Amygdala (tissue), 56 donors: Measurements from ENCODE around the gene KSR1.
"Not testable (repeated sequence)": the region's sequence is repeated elsewhere in the genome, so short reads cannot be mapped to it uniquely, and the experiment has no call there.

ENCODE experiments used
- DNase-seq, 56 donors: peaks; one replicate each; lab custom pipeline; 2025; lab: John Stamatoyannopoulos, UW

KSR1 gene

DNA sequence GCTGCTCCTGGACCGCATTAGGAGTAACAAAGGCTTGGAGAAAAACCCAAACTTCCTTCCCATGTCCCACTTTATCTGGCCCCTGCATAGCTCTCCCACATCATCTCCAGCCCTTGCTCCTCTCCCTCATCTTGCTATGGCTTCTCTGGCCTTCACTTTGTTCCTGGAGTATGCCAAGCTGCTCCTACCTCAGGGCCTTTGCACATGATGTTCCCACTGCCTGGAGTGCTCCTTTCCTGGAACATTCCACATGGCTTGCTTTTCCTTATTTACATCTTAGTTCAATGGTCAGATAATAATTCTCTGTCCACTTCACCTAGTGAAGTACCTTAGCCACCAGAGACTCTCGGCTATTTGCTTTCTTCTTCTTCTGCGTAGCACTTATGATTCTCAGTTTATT, 4.3 kb upstream of the KSR1 start:
- DNase-seq: no peak

DNA sequence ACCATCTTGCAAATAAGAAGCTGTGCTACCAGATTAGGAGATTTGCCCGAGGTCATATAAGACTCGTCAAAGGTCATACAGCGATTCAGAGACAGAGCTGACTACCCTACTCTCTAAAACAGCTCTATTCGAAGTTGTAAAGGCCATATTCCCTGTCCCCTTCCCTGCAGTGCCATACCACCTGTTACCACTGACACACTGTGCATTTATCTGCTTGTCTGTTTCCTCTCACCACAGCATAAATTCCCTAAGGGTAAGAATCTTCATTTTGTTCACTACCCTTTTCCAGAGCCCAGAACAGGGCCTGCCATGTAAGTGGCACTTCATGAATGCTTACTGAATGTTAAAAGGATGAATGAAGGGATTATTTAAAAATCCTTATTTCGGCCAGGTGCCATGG, 3.4 kb upstream of the KSR1 start:
- DNase-seq: no peak

DNA sequence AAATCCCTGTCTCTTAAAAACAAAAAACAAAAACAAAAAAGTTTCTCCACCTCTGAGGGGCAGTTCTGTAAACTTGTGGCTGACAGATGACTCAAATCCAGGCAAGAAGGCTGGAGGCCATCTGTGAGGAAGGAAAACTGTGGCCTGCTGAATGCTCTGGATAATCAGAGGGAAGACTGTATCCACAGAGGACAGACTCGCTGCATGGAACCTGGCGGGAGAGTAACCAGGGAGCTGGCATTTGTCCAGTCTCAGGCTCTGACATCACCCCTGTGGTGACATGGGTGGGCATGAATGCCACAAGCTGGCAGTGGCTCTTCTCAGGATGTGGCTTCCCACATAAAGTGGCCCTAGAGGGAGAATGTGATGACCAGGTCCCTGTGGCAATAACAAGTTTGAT, 2.8 kb upstream of the KSR1 start:
- peak in 1 of 56 donors; percentile 16 for DNase-seq

DNA sequence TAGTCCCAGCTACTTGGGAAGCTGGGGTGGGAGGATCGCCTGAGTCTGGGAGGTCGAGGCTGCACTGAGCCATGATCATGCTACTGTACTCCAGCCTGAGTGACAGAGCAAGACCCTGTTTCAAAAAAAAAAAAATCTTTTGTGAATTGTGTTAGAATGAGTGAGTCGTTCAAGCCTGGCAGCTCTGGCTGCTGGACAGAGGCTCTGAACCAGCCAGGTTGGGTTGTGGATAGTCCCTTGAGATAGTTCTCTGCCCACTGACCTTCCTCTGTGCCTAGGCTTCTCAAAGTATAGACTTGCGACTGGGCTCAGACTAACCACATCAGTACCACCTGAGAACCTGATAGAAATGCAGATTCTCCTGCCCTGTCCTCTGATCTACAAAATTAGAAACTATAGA, 2.2 kb upstream of the KSR1 start:
- no peak for DNase-seq

DNA sequence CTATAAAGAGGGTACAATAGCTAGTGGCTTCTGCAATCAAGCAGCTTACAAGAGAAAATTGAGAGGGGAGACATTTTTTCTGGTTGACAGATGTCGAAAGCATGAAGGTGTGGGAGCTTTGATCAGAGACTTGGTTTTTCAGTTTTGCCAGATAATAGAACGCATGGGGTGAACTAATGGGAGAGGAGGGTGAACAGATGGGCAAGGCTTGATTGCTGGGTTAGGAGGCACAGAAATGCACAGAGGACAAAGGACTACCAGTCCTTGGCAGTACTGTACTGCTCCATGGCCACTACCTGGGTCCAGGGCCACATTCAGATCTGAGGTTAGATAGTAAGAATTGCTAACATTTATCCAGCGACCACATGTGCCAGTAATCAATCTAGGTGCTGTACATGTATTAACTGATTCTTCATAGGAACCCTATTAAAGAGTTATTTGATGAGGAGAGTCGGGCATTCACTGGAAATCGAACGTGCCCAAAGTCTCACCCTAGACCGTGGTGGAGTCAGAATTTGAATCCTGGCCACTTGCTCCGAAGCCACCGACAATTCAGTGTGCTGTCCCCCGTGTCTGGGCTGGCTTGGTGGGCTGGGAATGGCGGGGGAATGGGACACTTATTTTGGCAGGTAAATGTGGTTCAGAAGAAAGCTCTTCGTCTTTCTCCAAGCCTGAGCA, 873 bp upstream of the KSR1 start:
- DNase-seq: no peak

DNA sequence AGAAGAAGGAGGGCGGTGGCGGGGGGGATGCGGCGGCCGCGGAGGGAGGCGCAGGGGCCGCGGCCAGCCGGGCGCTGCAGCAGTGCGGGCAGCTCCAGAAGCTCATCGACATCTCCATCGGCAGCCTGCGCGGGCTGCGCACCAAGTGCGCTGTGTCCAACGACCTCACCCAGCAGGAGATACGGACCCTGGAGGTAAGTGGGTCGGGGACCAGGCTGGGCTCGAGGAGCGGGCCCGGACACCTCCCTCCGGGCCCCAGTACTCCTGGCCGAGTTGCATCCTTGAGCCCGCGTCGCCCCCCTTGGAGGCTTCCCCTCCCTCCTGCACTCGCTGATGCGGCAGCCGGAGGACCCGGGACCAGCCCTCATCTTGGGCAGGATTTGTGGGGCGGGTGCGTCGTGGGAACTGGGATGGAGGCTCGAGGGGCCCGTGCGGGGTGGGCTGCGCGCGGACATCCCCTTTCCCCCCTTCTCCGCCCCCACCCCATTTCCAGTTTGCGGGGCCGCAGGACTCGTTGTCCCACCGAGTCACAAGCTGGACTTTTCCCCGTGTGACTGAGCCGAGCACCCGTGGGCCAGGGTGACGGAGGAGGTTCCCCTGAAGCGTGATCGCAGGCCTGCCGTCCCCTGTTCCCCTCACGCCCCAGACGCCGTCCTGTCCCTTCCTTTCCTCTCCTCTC, 572 bp downstream of the KSR1 start:
- peak in 11 of 56 donors; percentile 21 to 55 (median 36) for DNase-seq

DNA sequence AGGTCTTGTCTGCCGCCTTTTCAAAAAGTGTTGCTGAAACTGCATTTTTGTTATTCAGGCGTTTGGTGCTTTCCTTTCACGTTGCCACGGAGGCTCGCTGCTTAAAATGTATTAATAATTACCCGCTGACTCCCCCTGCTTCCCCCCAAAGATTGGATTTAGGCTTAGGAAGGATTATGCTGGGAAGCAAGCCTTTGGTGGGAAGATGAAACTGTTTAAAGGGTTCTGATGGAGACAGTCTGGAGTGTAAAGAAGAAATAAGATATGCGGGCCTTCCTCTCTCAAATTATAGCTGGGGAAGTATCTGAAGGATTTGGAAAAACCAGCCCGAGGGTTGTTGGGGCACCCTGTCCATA, 1.1 kb downstream of the KSR1 start:
- no peak for DNase-seq

DNA sequence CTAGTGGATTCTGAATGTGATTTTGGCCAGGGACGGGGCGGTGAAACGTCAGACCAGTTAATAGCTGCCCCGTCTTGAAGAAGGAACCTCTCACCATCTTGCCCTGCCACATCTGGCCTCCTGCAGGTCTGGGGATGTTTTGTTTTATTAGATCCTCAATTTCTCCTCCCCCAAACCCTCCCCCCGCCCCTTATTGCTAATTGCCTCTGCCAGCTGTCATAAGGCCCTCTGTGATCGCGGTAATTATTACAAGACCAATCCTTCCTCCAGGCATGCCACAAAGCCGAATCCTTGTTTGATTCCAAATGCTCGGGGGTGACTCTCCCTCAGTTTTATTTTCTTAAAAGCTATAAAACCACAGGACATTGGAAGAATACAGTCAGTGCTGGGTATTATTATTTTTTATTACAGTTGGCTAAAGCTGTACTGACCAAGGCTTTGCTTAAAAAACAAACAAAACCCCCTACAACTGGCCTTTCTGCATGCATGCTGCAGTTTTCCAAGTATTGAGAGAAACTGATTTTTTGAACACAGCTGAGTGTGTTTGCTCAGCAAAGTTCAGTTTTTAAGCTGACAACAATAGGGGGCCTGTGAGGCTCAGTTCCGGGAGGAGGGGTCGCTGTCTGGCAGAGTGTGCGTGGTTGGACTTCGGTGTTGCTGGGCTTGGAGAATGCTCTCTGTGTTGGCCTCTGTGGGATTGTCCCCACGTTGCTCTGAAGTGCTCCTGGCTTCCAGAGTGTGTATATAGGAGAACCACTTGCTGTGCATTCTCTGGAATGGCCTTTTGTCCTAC, 1.7 kb downstream of the KSR1 start:
- DNase-seq: peak in 17 of 56 donors; percentile 13 to 50 (median 23)

DNA sequence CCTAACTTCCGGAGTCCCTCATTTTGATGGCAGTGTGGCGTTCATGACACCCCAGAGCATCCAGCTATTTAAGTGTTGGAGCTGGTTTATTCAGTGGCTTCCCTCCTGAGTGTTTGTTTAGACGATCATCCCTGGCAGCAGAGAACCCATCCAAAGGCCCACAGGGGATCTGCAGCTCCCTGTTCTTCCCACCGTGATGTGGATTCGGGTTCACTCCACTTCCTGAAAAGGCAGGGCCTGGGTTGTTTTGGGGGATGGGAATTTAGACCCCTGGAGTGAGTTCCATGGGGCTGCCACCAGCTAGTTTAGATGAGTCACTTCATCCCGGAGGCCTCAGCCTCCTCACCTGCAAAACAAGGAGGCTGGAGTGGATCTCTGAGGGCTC, 2.3 kb downstream of the KSR1 start:
- no peak for DNase-seq

DNA sequence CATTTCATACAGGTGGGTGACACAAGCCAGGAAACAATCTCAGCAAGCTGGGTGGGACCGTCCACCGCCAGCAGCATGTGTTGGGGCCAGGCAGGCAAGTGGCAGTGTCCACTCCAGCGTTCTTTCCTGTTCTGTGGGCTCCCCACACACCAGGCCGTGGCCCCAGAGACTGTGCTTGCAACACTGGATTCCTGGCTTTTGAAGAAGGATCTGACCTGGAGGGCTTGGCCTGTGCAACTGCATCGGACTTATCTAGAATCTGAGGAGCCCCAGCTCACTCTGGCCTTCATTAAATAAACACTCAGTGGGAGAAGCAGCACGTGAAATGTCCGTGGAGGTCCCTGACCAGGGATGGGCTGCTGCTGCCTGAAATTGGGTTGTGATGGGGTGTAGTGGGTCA, 3.2 kb downstream of the KSR1 start:
- no peak for DNase-seq

DNA sequence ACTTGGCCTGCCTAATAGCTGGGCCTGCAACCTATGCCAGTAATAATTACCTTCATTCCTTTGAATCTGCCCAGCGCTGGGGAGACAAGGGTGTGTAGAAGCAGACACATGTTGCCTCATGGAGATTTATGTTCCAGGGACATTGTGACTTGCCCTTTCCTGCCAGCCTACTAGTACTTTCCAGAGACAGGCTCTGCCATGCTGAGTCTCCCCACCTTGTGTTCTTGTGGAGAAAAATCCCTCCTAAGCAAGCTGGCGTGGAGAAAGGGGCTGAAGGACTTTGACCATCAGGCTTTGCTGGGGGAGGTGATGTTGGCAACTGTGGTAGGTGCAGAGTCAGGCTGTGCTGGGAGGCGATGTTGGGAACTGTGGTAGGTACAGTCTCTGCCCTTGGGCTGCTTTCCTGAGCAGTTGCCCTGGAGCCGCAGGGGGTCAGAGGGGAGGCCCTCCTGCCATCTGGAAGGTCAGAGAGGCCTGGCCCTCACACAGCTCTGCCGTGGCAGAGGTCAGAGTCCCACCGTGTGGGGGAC, 4.0 kb downstream of the KSR1 start:
- no peak for DNase-seq

DNA sequence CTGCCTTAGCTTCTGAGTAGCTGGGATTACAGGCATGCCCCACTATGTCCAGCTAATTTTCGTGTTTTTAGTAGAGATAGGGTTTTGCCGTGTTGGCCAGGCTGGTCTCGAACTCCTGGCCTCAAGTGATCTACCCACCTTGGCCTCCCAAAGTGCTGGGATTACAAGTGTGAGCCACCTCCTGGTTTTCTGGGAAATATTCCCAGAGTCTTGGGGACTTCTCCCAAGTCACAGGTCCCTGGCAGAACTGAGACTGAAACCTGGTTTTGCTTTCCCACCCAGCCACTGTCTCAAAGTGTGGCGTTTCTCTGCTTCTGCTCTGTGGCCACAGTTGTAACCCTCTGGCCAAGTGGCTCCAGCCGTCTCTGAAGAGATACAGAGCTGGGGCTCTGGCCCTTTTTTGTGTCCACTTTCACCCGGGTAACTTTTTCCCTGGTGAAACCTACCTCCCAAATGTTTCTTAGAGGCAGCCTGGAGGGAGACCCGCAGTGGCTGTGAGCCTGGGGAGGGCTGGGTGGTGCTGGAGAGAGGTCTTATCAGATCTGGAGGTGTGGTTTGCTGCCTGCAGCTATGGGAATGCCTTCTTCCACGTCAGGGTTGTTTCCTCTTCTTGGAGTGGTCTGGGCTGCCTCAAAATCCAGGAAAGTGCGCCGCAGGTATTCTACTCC, 5.1 kb downstream of the KSR1 start:
- no peak for DNase-seq

DNA sequence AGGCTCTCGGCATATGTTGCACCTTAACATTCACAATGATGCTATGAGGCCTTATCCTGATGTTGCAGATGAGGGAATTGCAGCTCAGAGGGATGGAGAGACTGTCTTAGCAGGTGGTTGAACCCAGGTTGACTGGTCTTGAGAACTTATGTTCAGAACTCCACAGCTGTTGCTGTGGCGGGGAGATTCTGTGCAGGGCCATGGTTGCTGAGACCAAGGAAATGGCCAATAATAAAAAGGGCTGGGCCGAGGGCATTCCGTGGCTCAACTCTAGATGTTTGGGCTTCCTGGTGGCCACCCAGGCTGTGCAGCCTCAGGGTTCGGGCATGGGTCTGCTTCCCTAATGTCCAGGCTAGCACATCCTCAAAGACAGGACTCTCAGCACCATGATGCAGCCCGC, 5.9 kb downstream of the KSR1 start:
- DNase-seq: no peak

DNA sequence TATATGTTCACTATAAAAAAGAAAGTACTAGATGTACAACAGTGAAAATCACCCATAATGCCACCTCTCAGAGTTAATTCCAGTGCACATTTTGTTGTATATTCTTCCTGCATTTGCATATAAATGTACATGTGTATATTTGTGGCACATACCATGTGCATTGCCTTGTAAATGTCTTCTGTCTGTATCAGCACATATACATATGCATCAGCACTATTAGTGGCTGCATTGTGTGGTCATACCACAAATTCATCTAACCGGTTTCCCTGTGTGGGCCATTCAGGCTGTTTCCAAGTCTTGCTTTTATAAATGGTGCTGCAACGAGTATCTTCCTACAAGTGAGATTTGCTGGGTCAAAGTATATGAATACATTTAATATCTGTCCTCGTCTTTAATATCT, 6.5 kb downstream of the KSR1 start:
- no peak for DNase-seq

DNA sequence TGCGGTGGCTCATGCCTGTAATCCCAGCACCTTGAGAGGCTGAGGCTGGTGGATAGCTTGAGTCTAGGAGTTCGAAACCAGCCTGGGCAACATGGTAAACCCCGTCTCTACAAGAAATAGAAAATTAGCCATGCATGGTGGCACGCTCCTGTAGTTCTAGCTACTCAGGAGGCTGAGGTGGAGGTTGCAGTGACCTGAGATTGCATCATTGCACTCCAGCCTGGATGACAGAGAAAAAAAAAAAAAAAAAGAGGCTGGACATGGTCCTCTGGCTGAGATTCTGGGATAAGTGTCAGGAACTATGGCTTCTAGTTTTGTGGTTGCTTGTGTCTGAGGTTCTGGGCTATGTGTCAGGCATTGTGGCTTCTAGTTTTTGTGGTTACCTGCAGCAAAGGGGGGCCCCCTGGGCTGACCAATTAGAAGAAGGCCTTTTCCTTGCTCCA, 7.0 kb downstream of the KSR1 start:
- DNase-seq: no peak

DNA sequence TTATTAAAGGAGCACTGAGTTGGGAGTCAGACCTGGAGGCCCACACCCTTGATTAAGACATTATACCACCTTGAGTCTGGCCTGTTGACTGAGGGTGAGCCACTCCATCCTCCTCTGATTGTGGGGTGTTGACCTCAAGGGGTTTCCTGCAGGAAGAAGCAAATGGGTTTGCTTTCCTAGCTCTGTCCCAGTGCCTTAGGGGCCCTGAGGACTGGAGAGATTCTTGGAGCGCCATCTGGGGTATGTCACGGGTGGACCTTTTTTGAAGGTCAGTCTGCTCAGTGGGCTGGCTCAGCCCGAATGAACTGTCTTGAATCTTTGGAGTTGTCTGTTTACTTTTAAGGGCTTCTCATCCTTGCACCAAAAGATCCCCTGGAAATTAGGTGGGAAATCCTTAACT, 7.8 kb downstream of the KSR1 start:
- DNase-seq: not testable (repeated sequence)

DNA sequence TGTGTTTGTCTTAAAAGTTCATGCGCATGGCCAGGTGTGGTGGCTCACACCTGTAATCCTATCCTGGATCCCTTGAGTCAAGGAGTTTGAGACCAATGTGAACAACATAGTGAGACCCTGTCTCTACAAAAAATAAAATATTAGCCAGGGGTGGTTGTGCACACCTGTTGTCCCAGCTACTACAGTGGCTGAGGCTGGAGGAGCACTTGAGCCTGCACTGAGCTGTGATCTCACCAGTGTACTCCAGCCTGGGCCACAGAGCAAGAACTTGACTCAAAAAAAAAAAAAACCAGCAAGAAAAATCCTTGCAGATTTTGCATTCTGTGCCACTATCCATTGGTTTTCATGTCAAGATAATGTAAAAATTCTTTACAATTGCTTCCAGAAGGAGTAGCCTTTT, 8.2 kb downstream of the KSR1 start:
- DNase-seq: no peak

DNA sequence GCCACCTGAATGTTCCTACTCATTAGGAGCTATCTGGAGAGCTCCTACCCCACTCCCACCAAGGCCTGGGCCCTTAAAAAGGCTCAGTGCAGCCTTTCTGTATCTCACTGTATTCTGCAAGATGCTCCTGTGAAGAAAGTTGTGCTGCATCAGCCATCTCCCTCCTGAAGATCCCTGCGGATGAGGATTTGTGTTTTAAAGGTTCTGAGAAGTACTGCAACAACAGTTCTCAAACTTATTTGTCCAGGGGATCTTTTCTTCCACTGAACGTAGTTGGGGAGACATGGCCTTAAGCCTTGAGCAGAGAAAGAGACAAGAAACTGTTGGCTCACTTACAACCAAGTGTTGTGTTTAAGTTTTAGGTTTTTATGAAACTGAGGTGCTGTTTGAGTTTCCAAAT, 9.6 kb downstream of the KSR1 start:
- not testable (repeated sequence) for DNase-seq

DNA sequence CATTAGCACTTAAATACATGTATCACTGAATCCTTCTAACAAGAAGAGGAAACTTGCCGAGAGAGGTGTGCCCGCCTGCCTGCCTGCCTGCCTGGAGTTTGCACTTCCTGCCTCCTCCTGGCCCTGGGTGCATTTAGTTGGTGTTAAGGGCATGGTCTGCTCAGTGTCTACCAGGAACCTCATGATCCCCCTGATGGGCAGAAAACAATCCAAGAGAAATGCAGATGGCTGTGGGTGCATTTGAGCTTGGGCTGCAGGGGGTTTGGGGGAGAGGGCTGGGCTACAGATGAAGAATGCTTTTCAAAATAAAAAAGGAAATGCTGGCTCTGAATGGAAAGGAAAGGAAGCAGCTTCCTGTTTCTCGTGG, 10.1 kb downstream of the KSR1 start:
- DNase-seq: no peak

DNA sequence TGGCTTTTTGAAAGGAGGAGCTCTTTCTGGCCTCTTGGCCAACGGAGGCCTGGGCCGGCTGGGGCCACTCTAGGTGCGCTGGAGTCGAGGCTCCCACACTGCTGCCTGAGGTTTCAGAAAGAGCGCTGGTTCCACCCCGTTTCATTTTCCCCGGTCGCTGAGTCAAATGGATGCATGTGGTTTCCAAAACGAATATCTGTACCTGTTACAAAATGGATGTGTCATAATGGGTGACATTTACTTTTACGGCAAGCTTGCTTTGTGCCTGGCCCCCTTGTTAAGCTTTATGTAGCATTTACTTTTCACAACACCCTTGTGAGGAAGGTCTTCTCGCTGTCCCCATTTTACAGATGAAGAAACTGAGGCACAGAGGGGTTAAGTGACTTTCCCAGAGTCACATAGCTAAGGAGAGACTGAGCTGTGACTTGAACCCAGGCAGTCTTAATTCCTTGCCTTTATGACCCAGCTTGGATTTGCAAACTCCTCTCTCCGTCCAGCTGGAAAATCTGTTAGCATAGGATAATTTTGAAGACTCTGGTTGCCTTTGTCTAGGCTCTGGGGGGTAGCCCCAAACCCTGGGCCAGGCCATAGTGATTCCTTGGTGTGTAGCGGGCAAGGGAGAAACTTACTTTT, 10.6 kb downstream of the KSR1 start:
- DNase-seq: no peak

DNA sequence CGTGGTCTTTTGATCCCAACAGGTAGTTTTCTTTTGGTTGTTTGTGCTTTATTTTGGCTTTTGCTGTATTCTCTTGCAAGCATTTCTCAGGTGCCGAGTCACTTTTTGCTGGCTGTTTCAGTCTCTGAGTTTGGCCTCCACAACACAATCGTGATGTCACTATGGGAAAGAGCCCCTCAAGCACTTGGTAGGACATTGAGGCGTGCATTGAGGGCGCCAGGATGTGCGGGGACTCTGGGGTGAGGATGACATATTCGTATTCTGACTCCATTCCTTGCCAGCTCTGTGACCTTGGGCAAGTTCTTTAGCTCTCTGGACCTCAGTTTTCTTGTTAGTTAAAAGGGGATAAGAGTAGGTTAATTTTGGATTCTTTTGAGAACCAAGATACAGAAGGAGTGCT, 13.0 kb downstream of the KSR1 start:
- DNase-seq: no peak
